NB4 (cell line): ENCODE data around the gene NR2C2AP.

Experiments used
- CTCF ChIP-seq: IDR thresholded peaks from one replicate; pipeline ENCODE4 v1.5.1; 2012; ENCODE audit warnings: low read depth, low read length
- MAX ChIP-seq: IDR thresholded peaks from 2 replicates; pipeline ENCODE4 v1.6.1; 2011; ENCODE audit warnings: low read depth, low read length
- MYC ChIP-seq: IDR thresholded peaks from 2 replicates; pipeline ENCODE4 v1.6.1; 2011; ENCODE audit warnings: low read depth, low read length
- POLR2A ChIP-seq: IDR thresholded peaks from 2 replicates; pipeline ENCODE4 v1.6.1; 2011; ENCODE audit warnings: mild to moderate bottlenecking; ENCODE audit not compliant: insufficient read length; ENCODE audit errors: extremely low read depth

DNA sequence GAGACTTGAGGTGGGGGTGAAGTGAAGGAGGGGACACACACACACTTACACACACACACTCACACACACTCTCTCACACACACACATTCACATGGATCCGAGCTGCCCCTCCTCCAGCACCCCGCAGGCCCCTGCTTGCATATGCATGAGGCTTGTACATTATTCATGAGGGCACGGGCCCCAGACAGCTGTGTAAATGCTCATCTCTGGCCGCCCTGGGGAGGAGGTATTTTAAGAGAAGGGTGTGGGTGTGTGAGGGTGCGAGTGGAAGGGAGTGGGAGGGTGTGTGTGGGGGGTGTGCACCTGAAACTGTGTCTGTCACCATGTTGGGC is 10.9 kb upstream of the NR2C2AP start:
- no peak for TF ChIP-seq CTCF
- no peak for TF ChIP-seq POLR2A
- TF ChIP-seq MAX = no peak
- no peak for TF ChIP-seq MYC
